B cell (primary cell): Measurements from ENCODE around the gene CBX7. TPM values are rescaled to one million over a fixed set of nuclear protein-coding genes. Genes with fewer than 3 reads are reported as not detected.

ENCODE experiments used
- ATAC-seq: fragments of 200-7000 bp; cut with Tn5 transposase; one replicate; pipeline ENCODE4 v1.10.0; 2021; ENCODE audit warnings: low read depth, mild to moderate bottlenecking, moderate number of reproducible peaks, moderate library complexity
- CTCF ChIA-PET: fragments of 350-600 bp; sonication (Branson Sonifier 250); formaldehyde crosslinking; loops from one replicate; lab custom pipeline; 2021; ENCODE audit warnings: antibody characterized with exemption, inconsistent platforms; lab: Charles Lee
- POLR2A ChIA-PET: fragments of 350-600 bp; sonication (Branson Sonifier 250); formaldehyde crosslinking; loops from one replicate; lab custom pipeline; 2021; ENCODE audit warnings: antibody characterized with exemption; lab: Charles Lee
- DNase-seq: peaks from one replicate; pipeline ENCODE4 v3.0.0; 2013
- H2AFZ ChIP-seq: 2 replicates; pipeline ENCODE4 v1.6.1; 2012; ENCODE audit warnings: mild to moderate bottlenecking, low read depth, low read length; ENCODE audit not compliant: insufficient read depth, poor library complexity, severe bottlenecking
- H3K27ac ChIP-seq, 2 donors: 1 replicate in 1 of 2; 2 replicates in 1 of 2; pipeline ENCODE4 v1.5.1; 2012 to 2013; ENCODE audit warnings: low read length in 2 of 2, mild to moderate bottlenecking in 2 of 2, moderate library complexity in 1 of 2
- H3K27me3 ChIP-seq, 4 experiments: fragments of 200-600 bp in 1 of 4; sonication (generic) in 1 of 4; replicated peaks in 1 of 4; 1 replicate in 2 of 4; 2 replicates in 2 of 4; pipeline versions ENCODE4 v1.6.1 to v1.7.0; 2013 to 2016; ENCODE audit warnings: low read length in 3 of 4, mild to moderate bottlenecking in 2 of 4, mixed read lengths in 1 of 4, moderate library complexity in 1 of 4; ENCODE audit not compliant: insufficient read depth in 4 of 4, control insufficient read depth in 3 of 4; ENCODE audit errors: control extremely low read depth in 1 of 4
- H3K36me3 ChIP-seq, 2 experiments: replicated peaks in 1 of 2; 1 replicate in 1 of 2; 2 replicates in 1 of 2; pipeline versions ENCODE4 v1.6.1 to v1.7.1; 2013; ENCODE audit warnings: low read length in 1 of 2; ENCODE audit not compliant: insufficient read depth in 2 of 2, control insufficient read depth in 1 of 2; ENCODE audit errors: control extremely low read depth in 1 of 2, extremely low read depth in 1 of 2
- H3K4me1 ChIP-seq, 2 donors: fragments of 200-600 bp in 1 of 2; sonication (generic) in 1 of 2; 1 replicate in 1 of 2; 2 replicates in 1 of 2; pipeline versions ENCODE4 v1.5.1 to v1.6.1; 2013 to 2017; ENCODE audit warnings: low read length in 2 of 2; ENCODE audit not compliant: control insufficient read depth in 2 of 2, insufficient read depth in 2 of 2
- H3K4me2 ChIP-seq: replicated peaks from 2 replicates; pipeline ENCODE3; 2012; ENCODE audit warnings: mild to moderate bottlenecking, low read depth, low read length; ENCODE audit not compliant: poor library complexity, severe bottlenecking
- H3K4me3 ChIP-seq, 5 experiments: fragments of 200-600 bp in 1 of 5; sonication (generic) in 1 of 5; 1 replicate in 3 of 5; 2 replicates in 2 of 5; pipeline versions ENCODE4 v1.5.1 to v1.7.0; 2011 to 2016; ENCODE audit warnings: low read length in 4 of 5, mild to moderate bottlenecking in 4 of 5, low read depth in 2 of 5, control low read depth in 1 of 5, moderate library complexity in 1 of 5; ENCODE audit not compliant: insufficient read depth in 1 of 5; ENCODE audit errors: control extremely low read depth in 1 of 5, extremely low read depth in 1 of 5
- H3K79me2 ChIP-seq: fragments of 200-600 bp; sonication (generic); one replicate; pipeline ENCODE4 v1.6.0; 2016; ENCODE audit warnings: low read length; ENCODE audit not compliant: control insufficient read depth, insufficient read depth
- H3K9ac ChIP-seq: fragments of 200-600 bp; sonication (generic); 2 replicates; pipeline ENCODE4 v1.6.1; 2017; ENCODE audit warnings: mild to moderate bottlenecking, low read length, moderate library complexity
- H3K9me3 ChIP-seq, 3 donors: one replicate each; pipeline versions ENCODE4 v1.6.1 to v1.7.1; 2013; ENCODE audit warnings: low read length in 2 of 3; ENCODE audit not compliant: control insufficient read depth in 2 of 3, insufficient read depth in 1 of 3; ENCODE audit errors: control extremely low read depth in 1 of 3
- H4K20me1 ChIP-seq: 2 replicates; pipeline ENCODE4 v1.6.0; 2012; ENCODE audit warnings: mild to moderate bottlenecking, low read length; ENCODE audit not compliant: insufficient read depth, control insufficient read depth, poor library complexity, severe bottlenecking
- H3K27ac Mint-ChIP-seq: one replicate; pipeline ENCODE4 v1.8.0; 2021; ENCODE audit warnings: mixed read lengths
- H3K27me3 Mint-ChIP-seq: one replicate; pipeline ENCODE4 v1.8.0; 2021; ENCODE audit warnings: mixed read lengths
- H3K4me1 Mint-ChIP-seq: one replicate; pipeline ENCODE4 v1.8.0; 2021; ENCODE audit warnings: mixed read lengths
- H3K4me3 Mint-ChIP-seq: one replicate; pipeline ENCODE4 v1.8.0; 2021; ENCODE audit warnings: mixed read lengths
- H3K9me3 Mint-ChIP-seq: one replicate; pipeline ENCODE4 v1.8.0; 2022; ENCODE audit warnings: mixed read lengths; ENCODE audit not compliant: insufficient read depth
- EZH2 ChIP-seq: IDR thresholded peaks from 2 replicates; pipeline ENCODE4 v1.6.1; 2012; ENCODE audit warnings: borderline replicate concordance, low read depth, mild to moderate bottlenecking, moderate library complexity, low read length; ENCODE audit not compliant: insufficient read depth, poor library complexity, severe bottlenecking
- WGBS: methylation state at CpG from one replicate; pipeline ENCODE4 v1.1.5; 2013; ENCODE audit warnings: missing lambda C conversion rate; ENCODE audit not compliant: insufficient coverage; 5-methylcytosine and 5-hydroxymethylcytosine counted together
- intact Hi-C: fragments of 100-400 bp; cut with micrococcal nuclease; formaldehyde crosslinking; loops from one replicate; pipeline ENCODE4 v1.10.0; 2022
- polyA plus RNA-seq: library from polyadenylated mRNA; depleted of rRNA; stranded (reverse); fragments of >200 nt; gene quantifications from 2 replicates; pipeline ENCODE4 v1.2.3, GENCODE V29; 2012
- total RNA-seq, 2 donors: library from RNA; stranded (reverse); fragments of 120-200 nt in 1 of 2; gene quantifications; 1 replicate in 1 of 2; 2 replicates in 1 of 2; pipeline versions ENCODE4 v1.2.3 to v1.2.4, GENCODE V29; 2013 to 2022
- TF ChIP-seq, protein P1 (sequence below): fragments of 200-600 bp; IDR thresholded peaks from one replicate; pipeline ENCODE4 v1.8.0; 2022; ENCODE audit warnings: antibody characterized with exemption, mild to moderate bottlenecking

The CBX7 gene
- total and polyA plus RNA-seq, 2 donors (not counting 1 experiment from before 2014, with no cell fraction given): 83.6 to 141 TPM

DNA sequence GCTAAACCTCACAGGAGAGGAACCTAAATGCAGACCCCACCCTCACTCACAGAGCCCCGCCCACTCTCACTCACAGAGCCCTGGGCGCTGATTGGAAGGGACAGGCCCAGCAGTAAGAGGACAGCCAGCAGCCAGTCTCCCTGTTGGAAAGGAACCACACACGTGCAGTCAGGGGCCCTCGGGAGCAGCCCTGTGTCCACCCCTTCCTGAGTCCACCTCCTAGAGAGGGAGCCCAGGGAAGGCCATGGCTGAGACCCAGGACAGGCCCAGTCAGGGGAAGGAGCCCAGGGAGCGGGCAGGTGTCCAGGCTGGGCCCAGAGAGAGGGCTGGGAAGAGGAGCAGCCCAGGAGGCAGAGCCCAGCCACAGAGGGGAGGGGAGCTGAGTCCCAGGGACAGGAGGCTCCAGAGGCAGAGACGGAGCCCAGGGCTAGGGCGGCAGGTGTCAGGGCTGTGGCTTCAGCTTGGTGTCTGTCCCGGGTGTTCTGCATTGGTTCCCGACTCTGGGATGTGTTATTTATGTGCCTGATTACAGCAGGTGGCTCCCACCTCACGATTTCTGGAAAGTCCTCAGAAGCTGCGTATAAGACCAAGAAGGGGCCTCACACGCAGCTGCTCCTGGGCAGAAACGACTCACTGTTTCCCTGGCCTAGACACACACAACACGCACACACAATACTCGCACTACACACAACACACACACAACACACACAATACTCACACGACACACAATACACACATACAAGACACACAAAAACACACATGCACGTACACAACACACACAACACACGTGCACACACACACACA lies 64.4 kb downstream of the CBX7 start:
- H3K4me3 ChIP-seq: no peak overlapping the region
- CTCF ChIA-PET: interaction anchor here (0.6 to 1.2 kb wide), 3 partner anchors 21 to 62 kb away, joined by 3 read pairs; no protein-coding TSS in a partner anchor
- no peaks in the 10 kb centered on the region for H4K20me1 ChIP-seq
- H3K27ac ChIP-seq: no peak overlapping the region
- Mint-ChIP-seq H3K4me1 (peaks cover 41% of the 10 kb centered on the region), H3K9me3 (no peaks in the 10 kb centered on the region), H3K27ac (peak overlapping the region; percentile 61), H3K4me3 (no peak overlapping the region), H3K27me3 (no peaks in the 10 kb centered on the region)
- no peaks in the 10 kb centered on the region for H3K9me3 ChIP-seq
- intact Hi-C loops: no loop called here
- H3K4me2 ChIP-seq: no peak overlapping the region
- no peak overlapping the region for H3K9ac ChIP-seq
- DNase-seq: no peak
- H2AFZ ChIP-seq: no peak overlapping the region
- TF ChIP-seq EZH2: no peak
- TF ChIP-seq, protein P1, sequence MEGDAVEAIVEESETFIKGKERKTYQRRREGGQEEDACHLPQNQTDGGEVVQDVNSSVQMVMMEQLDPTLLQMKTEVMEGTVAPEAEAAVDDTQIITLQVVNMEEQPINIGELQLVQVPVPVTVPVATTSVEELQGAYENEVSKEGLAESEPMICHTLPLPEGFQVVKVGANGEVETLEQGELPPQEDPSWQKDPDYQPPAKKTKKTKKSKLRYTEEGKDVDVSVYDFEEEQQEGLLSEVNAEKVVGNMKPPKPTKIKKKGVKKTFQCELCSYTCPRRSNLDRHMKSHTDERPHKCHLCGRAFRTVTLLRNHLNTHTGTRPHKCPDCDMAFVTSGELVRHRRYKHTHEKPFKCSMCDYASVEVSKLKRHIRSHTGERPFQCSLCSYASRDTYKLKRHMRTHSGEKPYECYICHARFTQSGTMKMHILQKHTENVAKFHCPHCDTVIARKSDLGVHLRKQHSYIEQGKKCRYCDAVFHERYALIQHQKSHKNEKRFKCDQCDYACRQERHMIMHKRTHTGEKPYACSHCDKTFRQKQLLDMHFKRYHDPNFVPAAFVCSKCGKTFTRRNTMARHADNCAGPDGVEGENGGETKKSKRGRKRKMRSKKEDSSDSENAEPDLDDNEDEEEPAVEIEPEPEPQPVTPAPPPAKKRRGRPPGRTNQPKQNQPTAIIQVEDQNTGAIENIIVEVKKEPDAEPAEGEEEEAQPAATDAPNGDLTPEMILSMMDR: no peak
- ATAC-seq: no peak
- H3K79me2 ChIP-seq: peaks cover 13% of the 10 kb centered on the region
- POLR2A ChIA-PET: interaction anchor here (0.8 to 1.2 kb wide), 3 partner anchors 9 to 21 kb away, joined by 3 read pairs; partner anchors contain the start of gene APOBEC3H
- no peaks in the 10 kb centered on the region for H3K27me3 ChIP-seq
- H3K4me1 ChIP-seq: peaks cover 20 to 26% of the 10 kb centered on the region in 2 donors
- H3K36me3 ChIP-seq: peaks cover 5 to 33% of the 10 kb centered on the region in 2 experiments
- 92% methylated on average over 16 of the region's 18 CpGs for WGBS

DNA sequence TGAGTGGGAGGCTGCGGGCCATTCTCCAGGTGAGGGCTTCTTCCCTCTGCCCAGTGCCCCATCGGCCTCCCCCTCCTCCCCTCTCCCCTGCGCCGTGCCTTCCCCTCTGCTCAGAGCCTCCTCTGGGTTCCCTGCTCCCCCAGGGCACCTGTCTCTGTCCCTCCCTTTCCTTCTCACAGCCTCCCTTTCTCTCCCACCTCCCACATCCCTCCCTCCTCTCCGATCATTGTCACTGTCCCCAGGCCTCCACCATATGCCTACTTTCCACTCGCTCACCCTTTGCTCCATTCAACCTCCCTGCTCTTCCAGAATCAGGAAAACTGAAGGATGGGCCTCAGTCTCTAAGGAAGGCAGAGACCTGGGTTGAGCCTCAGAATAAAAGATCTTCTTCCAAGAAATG lies 65.4 kb downstream of the CBX7 start:
- Mint-ChIP-seq H3K9me3 (no peaks in the 10 kb centered on the region), H3K4me3 (no peak overlapping the region), H3K4me1 (peaks cover 32% of the 10 kb centered on the region), H3K27me3 (no peaks in the 10 kb centered on the region), H3K27ac (peak overlapping the region; percentile 6)
- Histone ChIP-seq H3K4me3 (no peak overlapping the region), H3K36me3 (peaks cover 5 to 41% of the 10 kb centered on the region in 2 experiments), H3K79me2 (peaks cover 17% of the 10 kb centered on the region), H3K9ac (no peak overlapping the region), H4K20me1 (no peaks in the 10 kb centered on the region), H3K27me3 (no peaks in the 10 kb centered on the region), H3K4me1 (peaks cover 11 to 21% of the 10 kb centered on the region in 2 donors), H3K27ac (peak overlapping the region in 1 of 2 donors; percentile 30), H3K4me2 (no peak overlapping the region), H3K9me3 (no peaks in the 10 kb centered on the region), H2AFZ (no peak overlapping the region)
- TF ChIP-seq, protein P1: no peak
- TF ChIP-seq EZH2: no peak
- no peak for ATAC-seq
- DNase-seq: no peak
- ChIA-PET CTCF (interaction anchor here (0.5 kb wide), 1 partner anchor 36 kb away, joined by 3 read pairs; no protein-coding TSS in a partner anchor), POLR2A (no interaction called here)
- WGBS: 95% methylated on average over 4 of the region's 6 CpGs
- intact Hi-C loops: no loop called here
